ENCODE data around the gene ATG2B. TPM values are rescaled to one million over a fixed set of nuclear protein-coding genes. Genes with fewer than 3 reads are reported as not detected.

Gene ATG2B
- total RNA-seq, 3 donors from 2014 or later (not counting 1 experiment from before 2014, with no cell fraction given), result 34.8 to 45.6 (median 35.8) TPM

- no peak for DNase-seq
- Mint-ChIP-seq H3K27ac (no peak overlapping the region), H3K36me3 (peaks cover 12% of the 10 kb centered on the region), H3K4me1 (no peaks in the 10 kb centered on the region), H3K27me3 (ENCODE audit: low read depth in 2 of 2) (no peaks in the 10 kb centered on the region), H3K9me3 (no peaks in the 10 kb centered on the region), H3K4me3 (no peak overlapping the region)
- Histone ChIP-seq H3K4me1 (ENCODE audit: control insufficient read depth, insufficient read depth, low read length) (no peaks in the 10 kb centered on the region), H3K4me3 (ENCODE audit: low read length) (no peak overlapping the region), H3K9me3 (ENCODE audit: control insufficient read depth, insufficient read depth, low read length) (no peaks in the 10 kb centered on the region), H3K36me3 (ENCODE audit: control insufficient read depth, insufficient read depth, low read length) (peaks cover 29% of the 10 kb centered on the region), H3K27ac (ENCODE audit: low read length) (no peak overlapping the region), H3K27me3 (ENCODE audit: control insufficient read depth, insufficient read depth, low read length) (no peaks in the 10 kb centered on the region)
- 100% methylated on average over 4 of the region's 4 CpGs for WGBS (ENCODE audit: insufficient coverage)
- intact Hi-C loops (cut with micrococcal nuclease), result loop anchor here (1.0 kb wide), 1 partner anchor 126 kb away; no protein-coding TSS in a partner anchor
- no peak for ATAC-seq
- no peak for TF ChIP-seq CTCF (IDR thresholded peaks at IDR 0.05)
These were observed 65.1 kb downstream of the ATG2B start for GRCh38 chr14:96297997-96298515.

- H3K9me3 ChIP-seq (ENCODE audit: control insufficient read depth, insufficient read depth, low read length), result no peaks in the 10 kb centered on the region
- no peaks in the 10 kb centered on the region for H3K4me1 ChIP-seq (ENCODE audit: control insufficient read depth, insufficient read depth, low read length)
- H3K4me1 Mint-ChIP-seq, result no peaks in the 10 kb centered on the region
- intact Hi-C loops (cut with micrococcal nuclease), result loop anchor here (1.0 kb wide), 1 partner anchor 127 kb away; no protein-coding TSS in a partner anchor
- 100% methylated on average over 1 of the region's 2 CpGs for WGBS (ENCODE audit: insufficient coverage)
- TF ChIP-seq CTCF (IDR thresholded peaks at IDR 0.05), result peak; percentile 57
- H3K27me3 ChIP-seq (ENCODE audit: control insufficient read depth, insufficient read depth, low read length), result no peaks in the 10 kb centered on the region
- H3K27ac Mint-ChIP-seq, result no peak overlapping the region
- H3K36me3 ChIP-seq (ENCODE audit: control insufficient read depth, insufficient read depth, low read length), result peaks cover 21% of the 10 kb centered on the region
- no peaks in the 10 kb centered on the region for H3K27me3 Mint-ChIP-seq (ENCODE audit: low read depth in 2 of 2)
- peaks cover 12% of the 10 kb centered on the region for H3K36me3 Mint-ChIP-seq
- H3K9me3 Mint-ChIP-seq, result no peaks in the 10 kb centered on the region
- DNase-seq (peak in 1 of 2 donors; percentile 46), ATAC-seq (peak in 1 of 3 donors; percentile 45)
- H3K4me3 ChIP-seq (ENCODE audit: low read length), result no peak overlapping the region
- no peak overlapping the region for H3K27ac ChIP-seq (ENCODE audit: low read length)
- no peak overlapping the region for H3K4me3 Mint-ChIP-seq
These were observed 66.1 kb downstream of the ATG2B start for GRCh38 chr14:96297000-96297399.

GRCh38 chr14:96294246-96294645 is 68.9 kb downstream of the ATG2B start:
- no peak overlapping the region for H3K27ac Mint-ChIP-seq
- intact Hi-C loops (cut with micrococcal nuclease), result no loop called here

More at GRCh38 chr14:96294246-96294645, 68.9 kb downstream of the ATG2B start:
- H3K36me3 Mint-ChIP-seq, result peaks cover 23% of the 10 kb centered on the region
- TF ChIP-seq CTCF (IDR thresholded peaks at IDR 0.05), result no peak
- no peak overlapping the region for H3K4me3 ChIP-seq (ENCODE audit: low read length)
- no peaks in the 10 kb centered on the region for H3K9me3 ChIP-seq (ENCODE audit: control insufficient read depth, insufficient read depth, low read length)
- H3K27me3 ChIP-seq (ENCODE audit: control insufficient read depth, insufficient read depth, low read length), result no peaks in the 10 kb centered on the region
- no peaks in the 10 kb centered on the region for H3K4me1 Mint-ChIP-seq
- H3K9me3 Mint-ChIP-seq, result no peaks in the 10 kb centered on the region
- no peaks in the 10 kb centered on the region for H3K27me3 Mint-ChIP-seq (ENCODE audit: low read depth in 2 of 2)
- H3K36me3 ChIP-seq (ENCODE audit: control insufficient read depth, insufficient read depth, low read length), result peaks cover 34% of the 10 kb centered on the region
- no peak overlapping the region for H3K4me3 Mint-ChIP-seq
- ATAC-seq, result no peak
- no peaks in the 10 kb centered on the region for H3K4me1 ChIP-seq (ENCODE audit: control insufficient read depth, insufficient read depth, low read length)
- DNase-seq, result no peak
- WGBS (ENCODE audit: insufficient coverage), result 94% methylated on average over 7 of the region's 7 CpGs
- H3K27ac ChIP-seq (ENCODE audit: low read length), result no peak overlapping the region

Measured in natural killer cell (primary cell).